ENCODE results near the gene PLCL2. TPM values are rescaled to one million over a fixed set of nuclear protein-coding genes. Genes with fewer than 3 reads are reported as not detected.

The PLCL2 gene
- total RNA-seq, 1 experiment from 2014 or later = 32.1 TPM

- Mint-ChIP-seq H3K4me3 (no peak overlapping the region), H3K27ac (0 out of 7 replicates have a peak overlapping the region, but pooled peaks of 1 of the 3 experiments have one; percentile 7), H3K9me3 (no peaks in the 10 kb centered on the region), H3K36me3 (ENCODE audit: insufficient read depth in 1 of 3, low read depth in 3 of 3) (no peaks in the 10 kb centered on the region), H3K27me3 (ENCODE audit: low read depth) (peaks cover 3% of the 10 kb centered on the region; the same call in 1 of the 2 replicates), H3K4me1 (peaks cover 18 to 21% of the 10 kb centered on the region in 2 experiments)
- Histone ChIP-seq H3T11ph (ENCODE audit: low read length) (no peak overlapping the region), H3K9ac (ENCODE audit: extremely low read depth, insufficient read length, low read length) (no peak overlapping the region), H3K79me2 (ENCODE audit: insufficient read depth, low read length) (no peaks in the 10 kb centered on the region), H3K4ac (ENCODE audit: low read depth, low read length) (no peak overlapping the region), H3K23me2 (ENCODE audit: insufficient read length, low read depth, low read length, poor library complexity, severe bottlenecking) (no peaks in the 10 kb centered on the region), H3K79me1 (ENCODE audit: insufficient read depth, low read depth, low read length, poor library complexity, severe bottlenecking) (no peaks in the 10 kb centered on the region), H2BK20ac (ENCODE audit: low read depth, low read length, poor library complexity, severe bottlenecking) (no peak overlapping the region), H3K27me3 (ENCODE audit: insufficient read depth, low read length) (no peaks in the 10 kb centered on the region), H3K18ac (ENCODE audit: insufficient read length, low read depth, low read length) (no peak overlapping the region), H2BK12ac (ENCODE audit: insufficient read length, low read depth, low read length) (no peak overlapping the region), H4K5ac (ENCODE audit: insufficient read length, low read depth, low read length) (no peak overlapping the region), H4K91ac (ENCODE audit: insufficient read length, low read depth, low read length) (no peak overlapping the region), H2BK15ac (ENCODE audit: low read depth, low read length) (no peak overlapping the region), H4K8ac (replicated peaks; ENCODE audit: insufficient read length, low read depth, low read length) (no peak overlapping the region), H3K4me2 (ENCODE audit: insufficient read depth, insufficient read length, low read length) (no peak overlapping the region), H3K23ac (ENCODE audit: insufficient read length, low read depth, low read length) (no peak overlapping the region), H4K20me1 (ENCODE audit: control insufficient read depth, insufficient read depth, insufficient read length) (no peaks in the 10 kb centered on the region), H2BK120ac (ENCODE audit: low read depth, low read length, poor library complexity, severe bottlenecking) (no peak overlapping the region), H3K27ac (ENCODE audit: insufficient read length, low read depth, low read length) (no peak overlapping the region), H2BK5ac (ENCODE audit: insufficient read length, low read length) (no peak overlapping the region), H3K9me3 (ENCODE audit: control insufficient read depth, low read depth, low read length) (no peaks in the 10 kb centered on the region), H3K56ac (ENCODE audit: insufficient read length, low read depth, low read length) (no peak overlapping the region), H2AFZ (ENCODE audit: low read length) (no peak overlapping the region), H3K14ac (ENCODE audit: insufficient read depth, low read length) (no peak overlapping the region), H3K4me1 (ENCODE audit: insufficient read depth, low read length) (peaks cover 5% of the 10 kb centered on the region; the same call in 1 of the 2 replicates), H2AK5ac (ENCODE audit: insufficient read length, low read length) (no peak overlapping the region)
- no peak for TF ChIP-seq CTCF (conservative IDR thresholded peaks at IDR 0.05)
- no peak for DNase-seq
- no CpG with 5 or more reads among the region's 1 CpG for WGBS (ENCODE audit: extremely low coverage, insufficient read length, low lambda C conversion rate)
These were observed 40.0 kb upstream of the PLCL2 start for GRCh38 chr3:16844791-16845190.
